HFFc6 (cell line): ENCODE measurements around the gene DCLK2. TPM values are rescaled to one million over a fixed set of nuclear protein-coding genes. Genes with fewer than 3 reads are reported as not detected.
A peak's percentile ranks its signal among the peaks of the same experiment; 100 is the strongest.

Experiments
- DNase-seq: peaks from one replicate; pipeline ENCODE4 v3.0.0-alpha.2; 2018
- H3K27ac Mint-ChIP-seq: 2 replicates; pipeline ENCODE4 v1.8.0; 2020; ENCODE audit warnings: mild to moderate bottlenecking, mixed read lengths
- H3K27me3 Mint-ChIP-seq: 2 replicates; pipeline ENCODE4 v1.8.0; 2021; ENCODE audit warnings: mild to moderate bottlenecking, moderate library complexity, mixed read lengths; ENCODE audit not compliant: insufficient read depth
- H3K36me3 Mint-ChIP-seq: 2 replicates; pipeline ENCODE4 v1.8.0; 2021; ENCODE audit warnings: low read depth, mixed read lengths
- H3K4me1 Mint-ChIP-seq: 2 replicates; pipeline ENCODE4 v1.8.0; 2020; ENCODE audit warnings: low read depth, mixed read lengths
- H3K4me3 Mint-ChIP-seq: 2 replicates; pipeline ENCODE4 v1.8.0; 2020; ENCODE audit warnings: mild to moderate bottlenecking, moderate library complexity, mixed read lengths
- H3K9me3 Mint-ChIP-seq: 2 replicates; pipeline ENCODE4 v1.8.0; 2020; ENCODE audit warnings: mild to moderate bottlenecking, mixed read lengths
- CTCF ChIP-seq: fragments of 200-600 bp; sonication (generic); IDR thresholded peaks from 2 replicates; pipeline ENCODE4 v1.5.0; 2021; ENCODE audit warnings: antibody characterized with exemption, mild to moderate bottlenecking
- total RNA-seq, 6 experiments: library from RNA; stranded (reverse); fragmentation: NEBNext Ultra II Directional; extraction: Animal tissue kit (Norgen Biotek cat#: 25700); gene quantifications; 2 replicates in 1 of 6; 3 replicates in 5 of 6; pipeline ENCODE4 v1.2.3, GENCODE V29; 2021

Gene DCLK2
- total RNA-seq, 6 experiments from 2014 or later: 36.7 to 53.7 (median 38.4) TPM

- peak overlapping the region; percentile 77 for H3K4me3 Mint-ChIP-seq
- DNase-seq: peak; percentile 53
- H3K9me3 Mint-ChIP-seq: no peaks in the 10 kb centered on the region
- TF ChIP-seq CTCF: no peak
- H3K36me3 Mint-ChIP-seq: peaks cover 57% of the 10 kb centered on the region
- H3K4me1 Mint-ChIP-seq: peaks cover 94% of the 10 kb centered on the region
- peak overlapping the region; percentile 83 for H3K27ac Mint-ChIP-seq
- H3K27me3 Mint-ChIP-seq: no peaks in the 10 kb centered on the region; the same call in 1 of the 2 replicates
Measured at GRCh38 chr4:150136481-150136880, 58.2 kb downstream of the DCLK2 start.

- DNase-seq: no peak
- Mint-ChIP-seq H3K27me3 (peaks cover 2% of the 10 kb centered on the region), H3K36me3 (peaks cover 58% of the 10 kb centered on the region), H3K4me1 (peaks cover 94% of the 10 kb centered on the region), H3K9me3 (peaks cover 9% of the 10 kb centered on the region; the same call in 1 of the 2 replicates), H3K27ac (peak overlapping the region; percentile 69), H3K4me3 (0 out of 2 replicates have a peak overlapping the region, but pooled peaks have one; percentile 21)
- no peak for TF ChIP-seq CTCF
Measured at GRCh38 chr4:150139297-150139865, 61.1 kb downstream of the DCLK2 start.

GRCh38 chr4:150140774-150141400 is 62.6 kb downstream of the DCLK2 start:
- DNase-seq: peak; percentile 57
- Mint-ChIP-seq H3K27ac (peak overlapping the region; percentile 75), H3K36me3 (peaks cover 52% of the 10 kb centered on the region), H3K4me1 (peaks cover 94% of the 10 kb centered on the region), H3K27me3 (peaks cover 5% of the 10 kb centered on the region), H3K9me3 (peaks cover 13% of the 10 kb centered on the region; the same call in 1 of the 2 replicates), H3K4me3 (peak overlapping the region; percentile 76)
- no peak for TF ChIP-seq CTCF

- H3K9me3 Mint-ChIP-seq: peaks cover 13% of the 10 kb centered on the region; the same call in 1 of the 2 replicates
- H3K4me1 Mint-ChIP-seq: peaks cover 94% of the 10 kb centered on the region
- no peak for DNase-seq
- no peak for TF ChIP-seq CTCF
- peaks cover 5% of the 10 kb centered on the region for H3K27me3 Mint-ChIP-seq
- H3K27ac Mint-ChIP-seq: peak overlapping the region; percentile 75
- H3K36me3 Mint-ChIP-seq: peaks cover 45% of the 10 kb centered on the region
- peak overlapping the region; percentile 76 for H3K4me3 Mint-ChIP-seq
Measured at GRCh38 chr4:150141756-150142155, 63.5 kb downstream of the DCLK2 start.

- peaks cover 42% of the 10 kb centered on the region for H3K36me3 Mint-ChIP-seq
- peaks cover 90% of the 10 kb centered on the region for H3K4me1 Mint-ChIP-seq
- no peak for DNase-seq
- peaks cover 13% of the 10 kb centered on the region; the same call in 1 of the 2 replicates for H3K9me3 Mint-ChIP-seq
- TF ChIP-seq CTCF: no peak
- H3K27ac Mint-ChIP-seq: no peak overlapping the region; the same call in 1 of the 2 replicates
- H3K4me3 Mint-ChIP-seq: no peak overlapping the region; the same call in 1 of the 2 replicates
- peaks cover 8% of the 10 kb centered on the region for H3K27me3 Mint-ChIP-seq
Measured at GRCh38 chr4:150142831-150143230, 64.6 kb downstream of the DCLK2 start.
